H9 (cell line): ENCODE results near the gene TBC1D5. TPM values are rescaled to one million over a fixed set of nuclear protein-coding genes. Genes with fewer than 3 reads are reported as not detected.

Experiments
- DNase-seq: peaks from one replicate; pipeline ENCODE4 v3.0.0-alpha.2; 2017
- H2AFZ ChIP-seq: one replicate; pipeline ENCODE4 v1.6.1; 2013; ENCODE audit warnings: mild to moderate bottlenecking, low read length, control low read depth, moderate library complexity
- H2AK5ac ChIP-seq: 2 replicates; pipeline ENCODE4 v1.6.1; 2013; ENCODE audit warnings: low read length, control low read depth, mixed read lengths; ENCODE audit not compliant: insufficient read length
- H2BK120ac ChIP-seq: one replicate; pipeline ENCODE4 v1.6.1; 2013; ENCODE audit warnings: low read depth, mild to moderate bottlenecking, low read length, control low read depth, inconsistent platforms; ENCODE audit not compliant: poor library complexity, severe bottlenecking
- H2BK12ac ChIP-seq: 2 replicates; pipeline ENCODE4 v1.6.1; 2013; ENCODE audit warnings: low read length, control low read depth, mixed read lengths, low read depth; ENCODE audit not compliant: insufficient read length
- H2BK15ac ChIP-seq: 2 replicates; pipeline ENCODE4 v1.6.1; 2013; ENCODE audit warnings: low read depth, low read length, control low read depth
- H2BK20ac ChIP-seq: one replicate; pipeline ENCODE4 v1.6.1; 2013; ENCODE audit warnings: low read depth, mild to moderate bottlenecking, low read length, control low read depth, inconsistent platforms; ENCODE audit not compliant: poor library complexity, severe bottlenecking
- H2BK5ac ChIP-seq: 2 replicates; pipeline ENCODE4 v1.6.1; 2013; ENCODE audit warnings: low read length, control low read depth, mixed read lengths; ENCODE audit not compliant: insufficient read length
- H3K14ac ChIP-seq: 2 replicates; pipeline ENCODE4 v1.6.1; 2013; ENCODE audit warnings: low read length, control low read depth; ENCODE audit not compliant: insufficient read depth
- H3K18ac ChIP-seq: 2 replicates; pipeline ENCODE4 v1.6.1; 2013; ENCODE audit warnings: low read depth, mild to moderate bottlenecking, mixed read lengths, low read length, control low read depth; ENCODE audit not compliant: insufficient read length
- H3K23ac ChIP-seq: 2 replicates; pipeline ENCODE4 v1.6.1; 2013; ENCODE audit warnings: low read length, control low read depth, mixed read lengths, low read depth; ENCODE audit not compliant: insufficient read length
- H3K23me2 ChIP-seq: 2 replicates; pipeline ENCODE4 v1.6.1; 2013; ENCODE audit warnings: low read depth, mild to moderate bottlenecking, mixed read lengths, low read length, control low read depth; ENCODE audit not compliant: insufficient read length, poor library complexity, severe bottlenecking
- H3K27ac ChIP-seq: 2 replicates; pipeline ENCODE4 v1.5.1; 2013; ENCODE audit warnings: low read length, control low read depth, mixed read lengths, low read depth; ENCODE audit not compliant: insufficient read length
- H3K27me3 ChIP-seq: 2 replicates; pipeline ENCODE4 v1.6.1; 2013; ENCODE audit warnings: low read length, control low read depth, inconsistent platforms; ENCODE audit not compliant: insufficient read depth
- H3K4ac ChIP-seq: 2 replicates; pipeline ENCODE4 v1.6.1; 2013; ENCODE audit warnings: low read depth, mild to moderate bottlenecking, control low read depth, inconsistent platforms, low read length, moderate library complexity
- H3K4me1 ChIP-seq: 2 replicates; pipeline ENCODE4 v1.6.1; 2013; ENCODE audit warnings: low read length, control low read depth, inconsistent platforms; ENCODE audit not compliant: insufficient read depth
- H3K4me2 ChIP-seq: 2 replicates; pipeline ENCODE4 v1.6.1; 2013; ENCODE audit warnings: low read length, control low read depth, mixed read lengths; ENCODE audit not compliant: insufficient read length, insufficient read depth
- H3K56ac ChIP-seq: 2 replicates; pipeline ENCODE4 v1.6.1; 2013; ENCODE audit warnings: low read depth, mild to moderate bottlenecking, mixed read lengths, low read length, control low read depth; ENCODE audit not compliant: insufficient read length
- H3K79me1 ChIP-seq: 2 replicates; pipeline ENCODE4 v1.6.1; 2013; ENCODE audit warnings: low read depth, mild to moderate bottlenecking, moderate library complexity, low read length, control low read depth, inconsistent platforms; ENCODE audit not compliant: insufficient read depth, poor library complexity, severe bottlenecking
- H3K79me2 ChIP-seq: 2 replicates; pipeline ENCODE4 v1.6.1; 2013; ENCODE audit warnings: low read length, control low read depth, inconsistent platforms; ENCODE audit not compliant: insufficient read depth
- H3K9ac ChIP-seq: 2 replicates; pipeline ENCODE4 v1.6.1; 2013; ENCODE audit warnings: low read length, control low read depth, mixed read lengths; ENCODE audit not compliant: insufficient read length; ENCODE audit errors: extremely low read depth
- H3K9me3 ChIP-seq: one replicate; pipeline ENCODE4 v1.6.1; 2013; ENCODE audit warnings: low read depth, low read length, inconsistent platforms; ENCODE audit not compliant: control insufficient read depth
- H3T11ph ChIP-seq: one replicate; pipeline ENCODE4 v1.6.1; 2013; ENCODE audit warnings: mild to moderate bottlenecking, low read length, control low read depth, inconsistent platforms
- H4K20me1 ChIP-seq: one replicate; pipeline ENCODE4 v1.6.1; 2013; ENCODE audit not compliant: control insufficient read depth, insufficient read length, insufficient read depth
- H4K5ac ChIP-seq: 2 replicates; pipeline ENCODE4 v1.6.1; 2013; ENCODE audit warnings: low read depth, mild to moderate bottlenecking, mixed read lengths, low read length, control low read depth; ENCODE audit not compliant: insufficient read length
- H4K8ac ChIP-seq: replicated peaks from 2 replicates; pipeline ENCODE4 v1.6.1; 2013; ENCODE audit warnings: low read length, control low read depth, mixed read lengths, low read depth; ENCODE audit not compliant: insufficient read length
- H4K91ac ChIP-seq: 2 replicates; pipeline ENCODE4 v1.6.1; 2013; ENCODE audit warnings: low read depth, mild to moderate bottlenecking, moderate library complexity, mixed read lengths, low read length, control low read depth; ENCODE audit not compliant: insufficient read length
- H3K27ac Mint-ChIP-seq, 3 experiments: 2 replicates in 2 of 3; 3 replicates in 1 of 3; pipeline ENCODE4 v1.8.0; 2020 to 2021; ENCODE audit warnings: mixed read lengths in 3 of 3, mild to moderate bottlenecking in 1 of 3, moderate library complexity in 1 of 3
- H3K27me3 Mint-ChIP-seq: 2 replicates; pipeline ENCODE4 v1.8.0; 2021; ENCODE audit warnings: low read depth, mild to moderate bottlenecking, moderate library complexity, mixed read lengths
- H3K36me3 Mint-ChIP-seq, 3 experiments: 2 replicates in 2 of 3; 3 replicates in 1 of 3; pipeline ENCODE4 v1.8.0; 2020 to 2021; ENCODE audit warnings: low read depth in 3 of 3, mixed read lengths in 3 of 3; ENCODE audit not compliant: insufficient read depth in 1 of 3
- H3K4me1 Mint-ChIP-seq, 2 experiments: 2 replicates each; pipeline ENCODE4 v1.8.0; 2020; ENCODE audit warnings: mixed read lengths in 2 of 2
- H3K4me3 Mint-ChIP-seq, 2 experiments: 2 replicates in 1 of 2; 3 replicates in 1 of 2; pipeline ENCODE4 v1.8.0; 2020 to 2021; ENCODE audit warnings: mild to moderate bottlenecking in 2 of 2, mixed read lengths in 2 of 2, moderate library complexity in 1 of 2
- H3K9me3 Mint-ChIP-seq, 2 experiments: 2 replicates in 1 of 2; 3 replicates in 1 of 2; pipeline ENCODE4 v1.8.0; 2020; ENCODE audit warnings: mild to moderate bottlenecking in 2 of 2, mixed read lengths in 2 of 2, moderate library complexity in 1 of 2
- CTCF ChIP-seq: fragments of 200-600 bp; sonication (generic); conservative IDR thresholded peaks from 3 replicates; pipeline ENCODE4 v1.8.0; 2021; ENCODE audit warnings: antibody characterized with exemption, mild to moderate bottlenecking
- WGBS: extraction: QIAGEN DNeasy Blood & Tissue Kit; methylation state at CpG from one replicate; pipeline ENCODE4 v1.1.7; 2013; ENCODE audit warnings: missing lambda C conversion rate, low lambda C conversion rate, mixed read lengths; ENCODE audit not compliant: insufficient read length; ENCODE audit errors: extremely low coverage; 5-methylcytosine and 5-hydroxymethylcytosine counted together
- total RNA-seq: library from RNA; stranded (reverse); gene quantifications from 2 replicates; pipeline ENCODE4 v1.2.1, GENCODE V29; 2021

Gene TBC1D5
- total RNA-seq, 1 experiment from 2014 or later: 25.0 TPM

GRCh38 chr3:17741621-17742101, 770 bp downstream of the TBC1D5 start:
- no peaks in the 10 kb centered on the region for H3K9me3 Mint-ChIP-seq
- peaks cover 29 to 45% of the 10 kb centered on the region in 2 experiments for H3K4me1 Mint-ChIP-seq
- no peak overlapping the region for H2AFZ ChIP-seq

More at GRCh38 chr3:17741621-17742101, 770 bp downstream of the TBC1D5 start:
- Histone ChIP-seq H3K4me2 (peak overlapping the region; percentile 69), H3K56ac (no peak overlapping the region), H4K91ac (no peak overlapping the region), H3K27ac (peak overlapping the region; percentile 88), H3K23me2 (peaks cover 4% of the 10 kb centered on the region), H3K23ac (no peak overlapping the region), H2BK20ac (no peak overlapping the region), H3K4me1 (peaks cover 4% of the 10 kb centered on the region), H2BK12ac (no peak overlapping the region), H2BK15ac (no peak overlapping the region), H3K18ac (peak overlapping the region; percentile 78), H3K4ac (no peak overlapping the region), H3K79me1 (no peaks in the 10 kb centered on the region), H2BK5ac (no peak overlapping the region), H3K27me3 (no peaks in the 10 kb centered on the region), H2BK120ac (peak overlapping the region; percentile 5), H3K79me2 (peaks cover 2% of the 10 kb centered on the region; the same call in 1 of the 2 replicates), H3K14ac (peak overlapping the region; percentile 84), H2AK5ac (no peak overlapping the region), H4K5ac (peak overlapping the region; percentile 2), H4K20me1 (no peaks in the 10 kb centered on the region), H3T11ph (no peak overlapping the region), H4K8ac (no peak overlapping the region), H3K9ac (peak overlapping the region; percentile 76), H3K9me3 (no peaks in the 10 kb centered on the region)
- no peak for DNase-seq
- no peak for TF ChIP-seq CTCF
- Mint-ChIP-seq H3K36me3 (no peaks in the 10 kb centered on the region), H3K27ac (peak overlapping the region; percentile 97 to 98 (median 97)), H3K27me3 (no peaks in the 10 kb centered on the region), H3K4me3 (peak overlapping the region; percentile 92)
- WGBS: no CpG with 5 or more reads among the region's 17 CpGs
